ENCODE measurements around the gene IL1B. TPM values are rescaled to one million over a fixed set of nuclear protein-coding genes. Genes with fewer than 3 reads are reported as not detected.

IL1B gene
- not detected for total RNA-seq

DNA sequence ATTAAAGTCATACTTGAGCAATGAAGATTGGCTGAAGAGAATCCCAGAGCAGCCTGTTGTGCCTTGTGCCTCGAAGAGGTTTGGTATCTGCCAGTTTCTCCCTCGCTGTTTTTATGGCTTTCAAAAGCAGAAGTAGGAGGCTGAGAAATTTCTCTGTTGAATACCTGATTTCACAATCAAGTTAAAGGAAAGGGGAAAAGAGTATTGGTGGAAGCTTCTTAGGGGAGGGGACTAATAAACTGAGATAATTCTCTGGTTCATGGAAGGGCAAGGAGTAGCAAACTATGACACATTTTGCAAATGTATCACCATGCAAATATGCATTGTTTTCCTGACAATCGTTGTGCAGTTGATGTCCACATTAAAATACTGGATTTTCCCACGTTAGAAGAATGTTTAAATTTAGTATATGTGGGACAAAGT, at the start of gene IL1B:
Gene IL1B (minus strand): TSS at position 85 of the 423 bp plus-strand sequence. CDS start 550 bp downstream, outside the sequence.
- Mint-ChIP-seq H3K4me3 (no peak within 1 kb of the TSS), H3K9me3 (no peaks in the 10 kb centered on the region), H3K27me3 (peaks cover 30% of the 10 kb centered on the region), H3K27ac (no peak within 1 kb of the TSS), H3K36me3 (ENCODE audit: low read depth) (no peaks in the 10 kb centered on the region), H3K4me1 (ENCODE audit: low read depth) (no peaks in the 10 kb centered on the region)
- DNase-seq (no peak), ATAC-seq (no peak)
- POLR2A ChIA-PET: no interaction called here
- TF ChIP-seq CTCF (IDR thresholded peaks at IDR 0.05): no peak
- intact Hi-C loops (cut with micrococcal nuclease): no loop called here
- CTCF ChIA-PET: no interaction called here

GRCh38 chr2:112886291-112886690, 49.7 kb upstream of the IL1B start:
- Mint-ChIP-seq H3K9me3 (no peaks in the 10 kb centered on the region), H3K36me3 (ENCODE audit: low read depth) (no peaks in the 10 kb centered on the region), H3K4me3 (no peak overlapping the region), H3K4me1 (ENCODE audit: low read depth) (peaks cover 11% of the 10 kb centered on the region), H3K27ac (no peak overlapping the region), H3K27me3 (no peaks in the 10 kb centered on the region)
- ATAC-seq (no peak), DNase-seq (no peak)
- ChIA-PET CTCF (interaction anchor here (0.8 to 3.9 kb wide), 22 partner anchors 7 to 259 kb away, joined by 3 to 102 read pairs (median 10); partner anchors contain the start of gene IL37), POLR2A (interaction anchor here (2.6 kb wide), 1 partner anchor 30 kb away, joined by 6 read pairs; no protein-coding TSS in a partner anchor)
- TF ChIP-seq CTCF (IDR thresholded peaks at IDR 0.05): no peak
- intact Hi-C loops (cut with micrococcal nuclease): no loop called here

GRCh38 chr2:112885506-112885902, 48.9 kb upstream of the IL1B start:
- H3K4me3 Mint-ChIP-seq: no peak overlapping the region
- H3K4me1 Mint-ChIP-seq (ENCODE audit: low read depth): peaks cover 18% of the 10 kb centered on the region
- no peak for TF ChIP-seq CTCF (IDR thresholded peaks at IDR 0.05)
- no peak for ATAC-seq
- no peaks in the 10 kb centered on the region for H3K27me3 Mint-ChIP-seq
- H3K9me3 Mint-ChIP-seq: no peaks in the 10 kb centered on the region
- intact Hi-C loops (cut with micrococcal nuclease): loop anchor here (2.0 kb wide), 1 partner anchor 137 kb away; no protein-coding TSS in a partner anchor
- POLR2A ChIA-PET: interaction anchor here (0.5 to 2.6 kb wide), 4 partner anchors 13 to 159 kb away, joined by 3 to 6 read pairs (median 3); no protein-coding TSS in a partner anchor
- no peaks in the 10 kb centered on the region for H3K36me3 Mint-ChIP-seq (ENCODE audit: low read depth)
- CTCF ChIA-PET: interaction anchor here (0.6 to 3.9 kb wide), 55 partner anchors 8 to 285 kb away, joined by 3 to 102 read pairs (median 5); partner anchors contain the start of gene IL37
- DNase-seq: no peak
- H3K27ac Mint-ChIP-seq: no peak overlapping the region

DNA sequence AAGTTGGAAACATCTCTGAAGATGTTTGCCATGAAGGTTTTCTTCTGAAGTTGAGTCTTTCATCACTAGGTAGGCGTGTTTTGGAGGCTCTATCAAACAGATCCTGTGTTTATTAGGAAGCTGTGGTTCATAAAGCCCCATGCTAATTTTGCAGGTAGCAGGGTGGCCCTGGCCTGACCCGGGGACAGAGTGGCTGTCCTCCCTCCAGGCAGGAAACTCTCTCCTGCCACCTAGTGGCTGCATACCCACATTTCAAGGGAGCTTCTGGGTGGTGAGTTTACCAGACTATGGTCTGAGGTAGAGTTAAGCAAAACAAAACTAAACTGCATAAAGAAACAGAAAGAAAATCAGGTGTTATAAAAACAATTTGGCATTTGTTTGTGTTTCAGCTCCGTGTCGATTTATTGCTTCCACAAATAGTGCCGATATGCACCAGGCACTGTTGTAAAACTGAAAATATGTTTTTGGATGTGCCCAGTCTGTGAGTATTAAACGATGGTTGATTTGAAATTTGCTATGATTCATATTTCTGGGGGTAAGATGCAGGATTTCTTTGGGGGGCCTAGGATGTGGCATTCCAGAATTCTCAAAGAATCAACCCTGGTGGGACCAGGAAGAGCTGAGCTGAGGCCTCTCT, 48.4 kb upstream of the IL1B start:
- peak; percentile 95 for TF ChIP-seq CTCF (IDR thresholded peaks at IDR 0.05)
- ATAC-seq (peak; percentile 79), DNase-seq (peak; percentile 81)
- Mint-ChIP-seq H3K9me3 (no peaks in the 10 kb centered on the region), H3K36me3 (ENCODE audit: low read depth) (no peaks in the 10 kb centered on the region), H3K4me1 (ENCODE audit: low read depth) (peaks cover 23% of the 10 kb centered on the region), H3K4me3 (no peak overlapping the region), H3K27me3 (no peaks in the 10 kb centered on the region), H3K27ac (no peak overlapping the region)
- CTCF ChIA-PET: interaction anchor here (0.6 to 3.9 kb wide), 54 partner anchors 8 to 284 kb away, joined by 3 to 102 read pairs (median 5); partner anchors contain the start of gene IL37
- intact Hi-C loops (cut with micrococcal nuclease): loop anchor here (2.0 kb wide), 1 partner anchor 136 kb away; no protein-coding TSS in a partner anchor
- POLR2A ChIA-PET: interaction anchor here (0.8 to 2.6 kb wide), 4 partner anchors 13 to 158 kb away, joined by 3 to 6 read pairs (median 3); no protein-coding TSS in a partner anchor

- intact Hi-C loops (cut with micrococcal nuclease): loop anchor here (2.0 kb wide), 1 partner anchor 135 kb away; no protein-coding TSS in a partner anchor
- ChIA-PET POLR2A (no interaction called here), CTCF (interaction anchor here (1.1 to 2.8 kb wide), 3 partner anchors 13 to 142 kb away, joined by 3 to 23 read pairs (median 11); no protein-coding TSS in a partner anchor)
- Mint-ChIP-seq H3K36me3 (ENCODE audit: low read depth) (no peaks in the 10 kb centered on the region), H3K4me3 (no peak overlapping the region), H3K9me3 (no peaks in the 10 kb centered on the region), H3K27me3 (no peaks in the 10 kb centered on the region), H3K4me1 (ENCODE audit: low read depth) (peaks cover 29% of the 10 kb centered on the region), H3K27ac (no peak overlapping the region)
- DNase-seq (no peak), ATAC-seq (no peak)
- no peak for TF ChIP-seq CTCF (IDR thresholded peaks at IDR 0.05)
Observed at GRCh38 chr2:112883669-112884068, 47.1 kb upstream of the IL1B start.

Data from activated CD8-positive, alpha-beta T cell treated with anti-CD3 and anti-CD28 coated beads for 36 hours (primary cell).